Activated CD4-positive, alpha-beta T cell treated with anti-CD3 and anti-CD28 coated beads, Interleukin-2, Interleukin-4, amounts not matched to agents 100 ng/mL and 50 ng/mL, durations not matched to agents 16 hours and 8 hours (primary cell): ENCODE measurements around the gene HSPH1.
A peak's percentile ranks its signal among the peaks of the same experiment; 100 is the strongest.
"Not testable (repeated sequence)": the region's sequence is repeated elsewhere in the genome, so short reads cannot be mapped to it uniquely, and the experiment has no call there.

ENCODE experiments used
- DNase-seq: peaks from one replicate; pipeline ENCODE4 v3.0.0-alpha.2; 2020; ENCODE audit warnings: low spot score

Gene HSPH1

DNA sequence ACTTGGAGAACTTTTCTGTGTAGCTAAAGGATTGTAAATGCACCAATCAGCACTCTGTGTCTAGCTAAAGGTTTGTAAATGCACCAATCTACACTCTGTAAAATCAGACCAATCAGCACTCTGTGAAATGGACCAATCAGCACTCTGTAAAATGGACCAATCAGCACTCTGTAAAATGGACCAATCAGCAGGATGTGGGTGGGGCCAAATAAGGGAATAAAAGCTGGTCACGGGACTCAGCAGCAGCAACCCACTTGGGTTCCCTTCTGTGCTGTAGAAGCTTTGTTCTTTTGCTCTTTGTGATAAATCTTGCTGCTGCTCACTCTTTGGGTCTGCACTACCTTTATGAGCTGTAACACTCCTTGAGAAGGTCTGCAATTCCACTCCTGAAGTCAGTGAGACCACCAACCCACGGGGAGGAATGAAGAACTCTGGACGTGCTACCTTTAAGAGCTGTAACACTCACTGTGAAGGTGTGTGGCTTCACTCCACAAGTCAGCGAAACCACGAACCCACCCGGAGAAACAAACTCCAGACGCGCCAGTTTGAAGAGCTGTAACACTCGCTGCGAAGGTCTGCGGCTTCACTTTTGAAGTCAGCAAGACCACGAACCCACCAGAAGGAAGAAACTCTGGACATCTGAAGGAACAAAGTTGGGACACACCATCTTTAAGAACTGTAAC, 16.2 kb upstream of the HSPH1 start:
- DNase-seq: not testable (repeated sequence)

DNA sequence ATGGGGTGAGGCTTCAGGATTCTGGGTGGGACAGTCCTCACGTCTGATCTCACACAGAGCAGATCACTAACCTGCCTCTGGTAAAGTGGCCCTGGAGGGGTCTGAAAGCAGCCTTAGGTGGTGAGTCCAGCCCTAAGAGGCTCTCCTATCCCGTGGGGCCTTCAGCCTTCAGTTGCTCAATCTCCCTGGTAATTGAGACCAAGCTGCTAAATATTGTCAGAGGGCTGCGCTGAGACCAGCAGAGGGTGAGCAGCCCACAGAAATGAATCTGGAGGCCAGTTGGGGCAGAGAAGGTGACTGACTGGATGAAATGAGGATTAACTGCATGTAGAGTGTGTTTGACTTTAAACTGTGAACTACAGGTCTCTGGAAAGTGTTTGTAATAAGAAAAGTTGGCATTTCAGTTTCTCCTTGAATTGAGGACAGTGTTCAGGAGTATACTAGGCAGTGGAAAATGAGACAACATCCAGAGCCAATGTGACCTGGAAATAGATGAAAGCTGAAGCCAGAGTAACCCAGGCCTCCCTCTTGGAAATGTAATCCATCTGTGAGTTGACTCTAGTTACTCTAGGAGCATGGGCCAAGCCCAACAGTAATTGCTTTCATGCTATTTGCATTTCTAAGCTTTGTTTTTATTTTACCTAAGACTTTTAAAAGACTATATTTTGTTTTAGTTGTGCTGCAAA, 14.3 kb upstream of the HSPH1 start:
- no peak for DNase-seq

DNA sequence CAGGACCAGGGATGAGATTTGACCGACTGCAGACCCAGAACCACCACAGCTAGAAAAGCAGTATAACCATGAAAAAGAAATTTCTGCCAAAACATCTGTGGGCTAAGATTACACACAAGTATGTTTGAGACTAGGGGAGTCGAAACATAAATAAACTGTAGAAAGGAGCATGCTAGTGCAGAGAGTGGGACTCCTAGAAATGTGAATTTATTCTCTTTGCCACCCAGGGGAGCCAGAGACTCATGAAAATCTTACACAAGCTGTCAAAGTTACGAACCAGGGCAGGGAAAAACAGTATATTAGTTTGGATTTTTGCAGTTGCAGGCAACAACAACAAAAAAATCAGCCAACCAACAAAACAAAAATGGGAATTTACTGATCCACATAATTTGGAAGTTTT, 12.3 kb upstream of the HSPH1 start:
- DNase-seq: no peak

DNA sequence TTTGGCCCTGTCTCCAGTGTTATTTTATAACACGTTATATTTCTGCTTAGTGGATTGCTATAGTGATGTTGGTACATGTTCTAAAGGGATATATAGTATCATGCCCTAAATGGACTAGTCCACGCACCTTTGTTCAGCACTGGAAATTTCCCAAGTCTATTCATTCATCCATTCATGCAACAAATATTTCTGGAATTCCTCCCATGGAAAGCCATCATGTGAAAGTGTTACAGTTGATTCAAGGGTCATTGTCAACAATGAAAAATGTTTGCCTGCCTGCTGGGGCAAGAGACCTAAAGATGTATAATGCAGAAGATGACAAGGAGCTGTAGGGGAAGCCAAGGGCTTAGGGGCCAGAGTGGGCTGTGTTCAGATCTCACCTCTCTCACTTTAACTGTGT, 10.8 kb upstream of the HSPH1 start:
- no peak for DNase-seq

DNA sequence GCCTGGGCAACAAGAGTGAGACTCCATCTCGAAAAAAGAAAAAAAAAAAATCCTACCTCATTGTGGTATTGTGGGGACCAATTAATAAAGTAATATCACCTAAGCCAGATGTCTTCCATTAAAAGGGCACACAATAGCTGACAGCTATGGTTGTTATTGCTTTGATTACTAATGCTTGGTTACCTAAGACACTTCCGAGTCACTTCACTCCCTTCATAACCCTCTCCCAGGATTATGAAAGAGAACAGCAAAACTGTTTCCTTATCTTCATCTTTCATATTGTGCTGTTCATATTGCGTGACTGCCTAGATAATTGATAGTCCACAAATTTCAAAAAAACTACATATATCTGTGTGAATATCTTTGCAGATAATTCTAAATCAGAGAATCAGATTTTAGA, 10.3 kb upstream of the HSPH1 start:
- no peak for DNase-seq

DNA sequence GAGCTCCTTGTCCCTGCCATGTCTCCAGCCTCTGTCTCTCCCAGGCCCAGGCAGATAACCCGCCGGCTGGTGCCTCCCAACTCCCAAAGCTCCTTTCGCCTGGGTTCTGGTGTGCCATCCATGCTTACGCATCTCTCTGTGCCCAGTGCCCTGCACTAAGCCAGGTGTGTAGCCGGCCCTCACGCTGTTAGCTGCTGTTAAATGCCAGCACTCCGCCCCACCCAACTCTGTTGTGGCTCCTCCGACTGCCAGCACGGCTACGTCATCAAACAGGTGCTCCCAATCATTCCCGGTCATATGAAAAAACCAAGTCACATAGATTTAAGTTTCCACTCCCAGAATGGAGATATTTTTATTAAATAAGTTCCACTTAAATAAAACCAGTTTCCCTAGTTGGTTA, 7.0 kb upstream of the HSPH1 start:
- DNase-seq: no peak

DNA sequence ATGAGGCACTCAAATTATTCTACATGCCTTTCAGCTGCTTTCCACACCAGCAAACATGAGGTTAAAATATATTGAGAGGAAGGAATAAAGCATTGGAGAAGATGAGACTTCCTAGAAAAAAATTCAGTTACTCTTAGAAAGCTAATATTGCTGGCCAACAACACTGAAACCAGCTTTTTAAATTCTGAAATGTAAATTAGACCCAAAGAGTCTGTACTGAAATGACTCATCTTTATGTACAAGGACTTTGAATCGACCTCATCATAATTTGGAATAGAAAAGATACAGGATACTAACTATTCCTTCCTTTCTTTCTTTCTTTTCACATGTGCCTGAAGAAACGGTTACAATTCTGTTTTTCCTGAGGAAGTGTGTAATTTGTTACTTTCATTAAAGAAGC, 6.5 kb upstream of the HSPH1 start:
- no peak for DNase-seq

DNA sequence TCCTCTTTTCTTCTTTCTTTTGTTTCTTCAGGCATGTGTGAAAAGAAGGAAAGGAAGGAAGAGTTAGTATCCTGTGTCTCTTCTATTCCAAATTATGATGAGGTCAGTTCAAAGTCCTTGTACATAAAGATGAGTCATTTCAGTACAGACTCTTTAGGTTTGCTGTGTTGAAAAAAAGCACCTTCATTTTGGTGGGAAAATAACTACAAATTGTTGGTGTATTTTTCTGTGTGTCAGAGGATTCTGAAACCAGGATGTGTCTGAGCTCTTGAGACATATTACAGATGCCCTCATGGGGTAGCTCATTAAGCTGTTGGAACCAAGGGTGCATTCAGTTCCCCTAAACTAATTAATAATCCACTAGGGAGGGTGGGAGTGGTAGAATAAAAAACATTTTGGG, 5.8 kb upstream of the HSPH1 start:
- peak; percentile 42 for DNase-seq

DNA sequence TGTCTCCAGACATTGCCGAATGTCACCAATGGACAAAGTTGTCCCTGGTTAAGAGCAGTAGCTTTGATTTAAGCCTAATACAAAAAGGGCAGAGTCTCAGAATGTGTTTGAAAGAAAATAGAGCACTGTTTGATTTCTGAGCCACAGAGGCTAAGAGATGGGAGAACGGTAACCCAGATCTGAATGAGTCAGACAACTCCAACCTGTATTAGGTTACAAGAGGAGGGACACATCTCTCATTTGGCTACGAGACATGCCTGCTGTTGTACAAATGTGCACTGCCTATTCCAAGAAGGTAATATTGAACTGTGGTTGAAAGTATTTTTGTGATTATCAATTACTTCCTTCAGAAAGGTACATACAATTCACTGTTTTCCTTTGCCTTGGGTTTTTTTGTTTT, 4.9 kb upstream of the HSPH1 start:
- DNase-seq: no peak

DNA sequence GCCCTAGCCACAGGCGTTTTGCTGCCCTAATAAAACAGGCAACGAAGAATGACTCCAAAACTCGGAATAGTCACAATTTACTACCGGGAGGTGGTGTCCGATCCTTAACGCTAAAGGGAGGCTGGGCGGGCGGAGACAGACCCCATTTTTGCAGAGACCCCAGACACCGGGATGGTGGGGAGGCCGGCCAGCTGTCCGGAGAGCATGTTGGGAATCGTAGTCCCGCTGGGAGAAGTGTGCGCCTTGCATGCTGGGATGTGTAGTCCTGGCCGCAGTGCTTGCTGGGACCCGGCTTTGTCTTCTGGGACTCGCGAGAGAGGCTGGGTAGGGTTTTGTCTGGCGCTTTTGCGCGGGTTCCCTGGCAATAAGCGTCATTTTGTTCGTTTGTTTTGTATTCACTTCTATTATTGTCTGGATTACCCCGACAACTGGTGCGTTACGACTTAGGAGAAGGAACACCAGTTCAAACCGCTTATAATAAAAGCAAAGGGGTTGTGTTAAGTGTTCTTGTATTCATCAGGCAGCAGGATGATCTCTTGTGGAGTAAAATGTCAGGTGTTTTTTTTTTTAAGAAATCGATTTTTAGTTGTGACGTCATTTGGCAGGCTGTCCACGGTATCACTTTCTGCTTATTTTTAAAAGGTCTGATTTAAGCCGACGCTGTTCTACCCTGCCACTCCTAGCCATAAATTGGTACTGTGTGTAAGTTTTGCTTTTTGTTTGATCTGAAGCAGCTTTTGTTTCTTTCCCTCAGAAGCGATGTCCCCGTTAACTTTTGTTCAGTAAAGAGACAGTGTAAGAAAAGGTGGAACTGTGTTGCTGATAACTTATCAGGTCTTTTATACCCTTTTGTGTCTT, 676 bp upstream of the HSPH1 start:
- peak; percentile 98 for DNase-seq

DNA sequence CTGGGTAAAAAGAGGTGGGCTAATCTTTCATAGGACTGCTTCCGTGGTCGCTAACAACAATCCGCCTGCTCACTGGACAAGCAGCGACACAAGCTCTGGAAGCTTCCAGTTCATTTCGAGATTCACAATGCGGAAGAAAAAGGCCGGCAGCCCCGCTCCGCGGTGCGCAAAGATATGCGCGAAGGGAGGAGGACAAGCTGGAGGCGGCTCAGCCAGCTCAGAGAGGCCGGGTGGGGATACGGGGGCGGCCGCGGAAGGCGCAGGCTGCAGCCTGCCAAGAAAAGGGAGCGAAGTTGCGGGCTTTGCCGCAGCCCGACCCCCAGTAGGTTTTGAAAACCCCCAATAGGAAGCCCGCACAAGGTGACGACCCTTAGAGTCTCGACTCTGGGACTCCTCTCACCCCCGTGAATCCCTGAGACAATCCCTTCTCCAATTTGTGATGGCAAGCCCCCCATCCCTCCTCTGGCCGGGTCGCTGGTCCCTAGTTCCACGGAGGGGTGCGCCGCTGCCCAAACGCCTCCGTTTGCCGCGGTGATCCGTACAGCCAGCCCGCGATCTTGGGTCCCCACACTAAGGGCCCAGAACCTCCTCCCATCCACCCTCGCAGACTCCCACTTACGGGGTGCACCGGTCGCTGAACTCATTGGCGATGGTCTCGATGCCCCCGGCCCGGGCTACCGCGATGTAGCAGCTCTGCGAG, 697 bp downstream of the HSPH1 start:
- peak; percentile 75 for DNase-seq

DNA sequence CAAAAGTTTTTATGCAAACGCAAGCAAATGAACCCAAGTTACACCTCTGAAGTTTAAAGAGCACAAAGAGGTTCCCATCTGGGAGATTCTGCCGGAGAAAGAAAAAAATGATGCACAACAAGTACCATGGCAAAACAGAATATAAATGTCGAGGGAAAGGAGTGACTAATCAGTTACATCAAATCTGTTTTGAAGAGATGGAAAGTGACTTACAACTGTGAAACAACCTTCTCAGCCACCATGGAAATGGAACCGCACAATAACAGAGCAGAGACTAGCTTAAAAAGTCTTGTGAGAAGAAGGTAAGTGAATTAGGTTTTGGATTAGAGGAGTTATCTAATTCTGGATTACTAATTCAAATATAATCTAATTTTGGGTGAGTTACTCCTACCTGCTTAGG, 2.4 kb downstream of the HSPH1 start:
- peak; percentile 23 for DNase-seq

DNA sequence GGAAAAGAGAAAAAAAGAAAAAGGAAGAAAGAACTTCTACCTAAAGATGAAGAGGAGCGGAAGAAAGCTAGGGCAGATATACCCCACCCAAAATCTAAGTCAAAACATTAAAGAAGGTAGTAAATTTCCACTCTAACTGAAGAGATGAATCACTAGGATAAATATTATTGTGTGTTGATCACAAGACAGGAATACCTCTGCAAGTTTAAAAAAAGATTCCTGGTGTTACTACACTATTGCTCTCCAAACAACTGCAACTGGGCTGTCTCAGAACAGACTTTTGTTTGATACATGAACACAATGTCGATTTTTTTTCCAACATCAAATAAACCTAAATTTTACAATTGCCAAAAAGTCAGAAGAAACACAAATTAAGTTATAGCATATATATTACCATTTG, 6.8 kb downstream of the HSPH1 start:
- DNase-seq: no peak

DNA sequence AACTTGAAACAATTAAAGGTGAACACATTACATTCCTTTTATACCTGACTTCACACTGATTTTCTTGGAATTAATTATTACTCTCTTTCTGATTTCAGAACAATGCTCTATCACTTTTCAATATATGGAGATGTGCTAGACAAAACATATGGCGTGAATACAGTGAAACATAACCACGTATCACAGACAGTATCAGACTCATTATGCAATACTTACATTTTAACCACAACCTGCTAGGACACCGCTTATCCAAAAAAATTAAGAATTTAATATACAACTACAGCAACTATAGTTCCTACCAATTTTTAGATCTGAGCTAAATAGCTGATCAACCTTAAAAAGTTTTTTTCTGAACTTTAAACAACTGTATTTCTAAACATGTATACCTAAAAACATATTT, 9.9 kb downstream of the HSPH1 start:
- no peak for DNase-seq

DNA sequence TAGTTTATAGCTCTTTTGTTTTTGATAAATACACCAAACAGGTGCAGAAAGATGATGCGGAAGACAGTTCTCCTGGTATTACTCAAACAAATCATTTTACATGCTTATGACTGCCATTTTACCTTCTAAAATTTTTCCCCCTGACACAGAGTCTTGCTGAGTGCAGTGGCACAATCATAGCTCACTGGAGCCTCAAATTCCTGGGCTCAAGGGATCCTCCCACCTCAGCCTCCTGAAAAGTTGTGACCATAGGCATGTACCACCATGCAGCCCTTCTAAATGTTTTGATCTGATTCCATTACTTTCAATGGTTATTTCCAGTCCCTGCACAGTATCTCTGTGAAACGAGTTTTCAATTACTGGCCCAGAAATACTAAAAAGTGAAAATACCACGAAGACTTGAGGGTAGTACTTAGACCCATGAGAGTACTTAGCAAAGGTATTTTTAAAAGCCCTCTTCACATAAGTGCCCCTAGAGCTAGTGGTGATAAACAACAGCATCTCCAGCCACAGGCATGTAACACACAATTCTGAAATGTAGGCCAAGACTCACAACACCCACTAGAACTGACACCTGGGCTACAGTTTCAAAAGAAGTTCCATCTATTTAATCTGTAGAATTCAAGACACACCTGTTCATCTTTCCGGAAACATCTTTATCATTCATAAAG, 11.3 kb downstream of the HSPH1 start:
- DNase-seq: no peak

DNA sequence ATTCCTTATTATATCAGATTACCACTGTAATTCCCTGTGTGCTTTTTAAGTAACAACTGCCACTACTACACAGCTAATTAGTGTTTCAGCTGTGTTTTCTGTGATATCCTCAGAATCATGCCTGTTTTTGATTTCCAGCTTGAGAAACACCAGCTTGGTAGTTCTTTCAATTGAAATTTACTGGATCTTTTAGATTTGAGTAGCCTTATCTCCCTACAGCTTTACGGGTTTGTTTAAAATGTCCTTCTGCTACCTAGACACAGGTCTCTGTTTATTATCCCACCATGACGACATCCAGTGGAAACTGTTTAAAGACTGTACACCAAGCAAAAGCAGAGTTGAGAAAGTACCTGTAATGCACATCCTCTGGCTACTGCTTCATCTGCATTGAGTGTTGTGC, 12.1 kb downstream of the HSPH1 start:
- DNase-seq: no peak

DNA sequence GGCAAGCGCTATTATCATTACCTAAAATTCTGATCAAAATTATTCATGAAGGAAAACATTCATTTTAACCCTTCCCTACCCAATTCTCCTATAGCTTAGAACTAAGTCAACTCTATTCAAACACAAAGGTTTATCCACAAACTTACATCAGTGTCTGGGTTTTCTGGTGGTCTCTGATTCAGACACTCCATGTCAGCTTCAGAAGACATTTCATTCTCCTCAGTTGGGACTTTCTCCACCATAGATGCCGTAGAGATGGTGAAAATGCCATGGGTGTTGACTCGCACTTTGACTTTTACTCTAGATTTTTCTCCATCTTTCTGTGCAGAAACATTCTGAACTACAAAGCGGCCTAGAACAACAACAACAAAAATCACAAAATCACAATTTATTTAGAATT, 16.3 kb downstream of the HSPH1 start:
- no peak for DNase-seq

DNA sequence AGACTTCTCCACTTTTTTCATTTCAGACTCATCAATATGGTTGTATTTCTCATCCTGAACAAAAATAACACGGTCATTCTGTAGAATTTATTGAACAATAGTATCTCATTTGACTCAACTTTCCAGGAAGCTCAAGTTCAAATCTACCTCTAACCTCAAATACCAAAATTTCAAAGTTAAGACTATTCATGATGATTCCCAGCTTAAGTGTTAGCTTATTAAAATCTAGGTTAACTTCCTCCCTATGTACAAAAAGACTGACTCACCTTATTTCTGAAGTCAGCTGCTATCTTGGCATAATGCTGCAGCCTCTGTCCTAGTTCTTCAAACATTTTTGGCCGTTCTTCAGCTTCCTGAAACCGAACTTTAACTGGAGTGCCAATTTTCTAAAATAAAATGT, 23.2 kb downstream of the HSPH1 start:
- DNase-seq: no peak

DNA sequence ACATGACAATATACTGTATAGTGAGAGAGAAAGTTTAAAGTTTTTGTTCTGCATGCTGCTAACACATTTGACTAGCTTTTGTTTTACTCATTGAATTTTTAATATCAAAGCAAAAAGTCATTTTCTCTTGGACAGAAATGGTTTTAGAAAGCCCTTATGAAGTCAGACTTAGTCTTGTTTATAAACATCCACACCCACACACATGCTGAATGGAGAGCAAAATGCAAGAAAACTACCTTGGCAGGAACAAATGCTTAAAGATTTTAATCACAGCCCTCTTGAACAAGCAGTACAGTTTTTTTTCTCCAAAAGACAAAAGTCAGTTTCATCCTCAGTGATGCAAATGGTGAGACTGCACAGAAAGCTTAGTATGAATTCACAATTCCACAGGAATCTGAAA, 25.0 kb downstream of the HSPH1 start:
- DNase-seq: no peak

DNA sequence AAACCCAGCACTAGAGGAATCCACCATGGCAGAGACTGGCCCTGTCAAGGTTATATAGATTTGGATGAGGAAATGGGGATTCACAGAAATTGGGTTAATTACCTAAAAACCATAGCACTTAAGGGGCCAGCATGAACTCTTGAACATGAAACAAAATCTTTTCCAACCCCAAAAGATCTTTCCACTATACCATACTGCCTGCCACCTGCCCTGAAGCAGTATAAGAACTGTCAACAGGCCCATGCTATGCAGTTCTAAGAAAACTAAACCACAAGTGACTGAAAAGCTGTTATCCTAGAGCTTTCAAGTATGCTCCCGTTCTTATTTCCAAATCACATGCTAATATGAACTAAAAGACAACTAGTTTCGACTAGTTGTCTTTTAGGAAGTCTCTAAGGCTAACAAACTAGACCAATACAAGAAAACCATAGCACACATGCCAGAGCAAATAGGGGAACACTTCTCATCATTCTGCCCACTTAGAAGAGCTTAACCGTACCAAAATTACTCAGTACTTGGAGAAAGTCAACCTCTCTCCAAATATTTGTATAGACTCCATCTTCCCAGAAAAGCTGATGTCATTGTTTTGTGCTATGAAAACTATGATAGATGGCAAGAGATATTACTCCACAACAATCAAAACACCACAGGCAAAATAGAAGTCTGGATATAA, 27.5 kb downstream of the HSPH1 start:
- peak; percentile 41 for DNase-seq

DNA sequence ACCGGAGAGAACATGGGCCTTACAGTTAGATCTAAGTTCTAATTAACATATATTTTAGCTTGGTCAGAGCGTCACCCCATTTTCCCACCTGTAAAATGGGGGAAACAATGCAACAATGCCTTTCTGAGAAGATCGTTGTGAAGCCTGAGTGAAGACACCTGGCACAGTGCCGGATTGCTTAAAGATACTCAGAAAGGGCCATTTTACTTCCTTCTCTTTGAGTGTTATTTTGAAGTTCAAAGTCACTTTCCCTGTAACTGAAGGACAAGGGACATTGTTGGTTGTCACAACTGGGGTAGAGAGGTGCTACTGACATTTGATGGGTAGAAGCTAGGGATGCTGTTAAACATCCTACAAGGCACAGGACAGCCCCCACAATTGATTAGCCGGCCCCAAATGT, 28.1 kb downstream of the HSPH1 start:
- no peak for DNase-seq
